ENCODE data around the gene HS6ST2. TPM values are rescaled to one million over a fixed set of nuclear protein-coding genes. Genes with fewer than 3 reads are reported as not detected.

The HS6ST2 gene
- total and polyA plus RNA-seq, 10 of the 15 experiments (the other 5 are each of a cell fraction or from before 2014, with no cell fraction given) = not detected

- TF ChIP-seq, protein P1, sequence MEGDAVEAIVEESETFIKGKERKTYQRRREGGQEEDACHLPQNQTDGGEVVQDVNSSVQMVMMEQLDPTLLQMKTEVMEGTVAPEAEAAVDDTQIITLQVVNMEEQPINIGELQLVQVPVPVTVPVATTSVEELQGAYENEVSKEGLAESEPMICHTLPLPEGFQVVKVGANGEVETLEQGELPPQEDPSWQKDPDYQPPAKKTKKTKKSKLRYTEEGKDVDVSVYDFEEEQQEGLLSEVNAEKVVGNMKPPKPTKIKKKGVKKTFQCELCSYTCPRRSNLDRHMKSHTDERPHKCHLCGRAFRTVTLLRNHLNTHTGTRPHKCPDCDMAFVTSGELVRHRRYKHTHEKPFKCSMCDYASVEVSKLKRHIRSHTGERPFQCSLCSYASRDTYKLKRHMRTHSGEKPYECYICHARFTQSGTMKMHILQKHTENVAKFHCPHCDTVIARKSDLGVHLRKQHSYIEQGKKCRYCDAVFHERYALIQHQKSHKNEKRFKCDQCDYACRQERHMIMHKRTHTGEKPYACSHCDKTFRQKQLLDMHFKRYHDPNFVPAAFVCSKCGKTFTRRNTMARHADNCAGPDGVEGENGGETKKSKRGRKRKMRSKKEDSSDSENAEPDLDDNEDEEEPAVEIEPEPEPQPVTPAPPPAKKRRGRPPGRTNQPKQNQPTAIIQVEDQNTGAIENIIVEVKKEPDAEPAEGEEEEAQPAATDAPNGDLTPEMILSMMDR (IDR thresholded peaks at IDR 0.05 in 2 of 3, conservative IDR thresholded peaks at IDR 0.05 in 1 of 3; ENCODE audit: control insufficient read depth in 2 of 3, extremely low read depth in 1 of 3, insufficient read depth in 1 of 3, low read depth in 3 of 3, low read length in 3 of 3) = peak; percentile 51 to 60 (median 58); a peak in 5 of 6 replicates
- no peak for TF ChIP-seq ESRRA (IDR thresholded peaks at IDR 0.05; ENCODE audit: low read length)
These were observed 326.7 kb downstream of the HS6ST2 start (continued) for GRCh38 chrX:132631579-132632232.

- ATAC-seq (no peak), FAIRE-seq (no peak), DNase-seq (ENCODE audit: low read depth, low spot score) (no peak)
- in situ Hi-C loops (cut with MboI) (no loop called here), intact Hi-C loops (cut with micrococcal nuclease; ENCODE audit: unreplicated experiment) (no loop called here)
- WGBS (ENCODE audit: insufficient coverage, insufficient replicate concordance, low lambda C conversion rate, missing lambda C conversion rate) = 34% methylated on average over 5 of the region's 5 CpGs
- ChIA-PET POLR2A (no interaction called here), SMC1A (ENCODE audit: uncharacterized antibody, unreplicated experiment) (interaction anchor here (0.9 to 1.0 kb wide), 2 partner anchors 10 to 398 kb away, joined by 3 read pairs; no protein-coding TSS in a partner anchor), CTCF (interaction anchor here (2.7 kb wide), 1 partner anchor 10 kb away, joined by 13 read pairs; no protein-coding TSS in a partner anchor), RAD21 (ENCODE audit: unreplicated experiment) (no interaction called here)
- no peaks in the 10 kb centered on the region for H4K20me1 ChIP-seq (ENCODE audit: control insufficient read depth, insufficient read depth)
- no TSS peak for BruUV-seq (replicated peaks)
- H3K79me2 ChIP-seq (ENCODE audit: control insufficient read depth, insufficient read depth, low read length) = no peaks in the 10 kb centered on the region
- H3K36me3 ChIP-seq (ENCODE audit: control insufficient read depth in 2 of 2, insufficient read depth in 2 of 2, low read length in 1 of 2) = no peaks in the 10 kb centered on the region
- no peak overlapping the region for H2AFZ ChIP-seq (ENCODE audit: control insufficient read depth, low read depth, low read length)
- H3K4me3 ChIP-seq = no peak overlapping the region
- no peaks in the 10 kb centered on the region for H3K27me3 ChIP-seq (replicated peaks in 1 of 2; ENCODE audit: control insufficient read depth in 2 of 2, insufficient read depth in 2 of 2, low read length in 1 of 2)
- H3K4me1 ChIP-seq (ENCODE audit: control insufficient read depth, insufficient read depth, low read length) = no peaks in the 10 kb centered on the region
- H3K9ac ChIP-seq (ENCODE audit: control insufficient read depth, insufficient read depth, low read length) = no peak overlapping the region
- no peaks in the 10 kb centered on the region for H3K9me3 ChIP-seq (replicated peaks; ENCODE audit: control insufficient read depth, insufficient read depth, low read length)
- H3K27ac ChIP-seq (ENCODE audit: control insufficient read depth, insufficient read depth) = no peak overlapping the region
- no peak overlapping the region for H3K4me2 ChIP-seq (ENCODE audit: control insufficient read depth, insufficient read depth)
- TF ChIP-seq E2F8 (IDR thresholded peaks at IDR 0.05; ENCODE audit: low read depth, partially characterized antibody) (no peak), IRF3 (IDR thresholded peaks at IDR 0.05) (no peak), BACH1 (IDR thresholded peaks at IDR 0.05; ENCODE audit: borderline replicate concordance) (no peak), NR2C2 (IDR thresholded peaks at IDR 0.05; ENCODE audit: borderline replicate concordance, control insufficient read depth, insufficient read length, low read depth) (no peak), POLR2AphosphoS5 (IDR thresholded peaks at IDR 0.05; ENCODE audit: low read length) (no peak), MYC (IDR thresholded peaks at IDR 0.05; ENCODE audit: insufficient read depth, insufficient read length, insufficient replicate concordance, low read length, severe bottlenecking) (no peak), KAT2A (conservative IDR thresholded peaks at IDR 0.05; ENCODE audit: control insufficient read depth, low read depth, low read length) (no peak), SUPT20H (IDR thresholded peaks at IDR 0.05; ENCODE audit: borderline replicate concordance, control insufficient read depth, low read depth, low read length) (no peak), ATF3 (IDR thresholded peaks at IDR 0.05; ENCODE audit: borderline replicate concordance, extremely low read depth, low read depth, low read length) (no peak), PAX8 (IDR thresholded peaks at IDR 0.05) (no peak), POLR2AphosphoS2 (IDR thresholded peaks at IDR 0.05; ENCODE audit: low read depth, low read length) (no peak)
- TF ChIP-seq, protein P2, sequence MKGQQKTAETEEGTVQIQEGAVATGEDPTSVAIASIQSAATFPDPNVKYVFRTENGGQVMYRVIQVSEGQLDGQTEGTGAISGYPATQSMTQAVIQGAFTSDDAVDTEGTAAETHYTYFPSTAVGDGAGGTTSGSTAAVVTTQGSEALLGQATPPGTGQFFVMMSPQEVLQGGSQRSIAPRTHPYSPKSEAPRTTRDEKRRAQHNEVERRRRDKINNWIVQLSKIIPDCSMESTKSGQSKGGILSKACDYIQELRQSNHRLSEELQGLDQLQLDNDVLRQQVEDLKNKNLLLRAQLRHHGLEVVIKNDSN (IDR thresholded peaks at IDR 0.05; ENCODE audit: borderline replicate concordance, extremely low read length, insufficient read depth, low read depth, low read length) = no peak
These were observed 334.0 kb downstream of the HS6ST2 start for GRCh38 chrX:132624466-132624865.

Data from GM12878 (cell line).